SH-SY5Y (cell line): Measurements from ENCODE around the gene IER3.

ENCODE experiments used
- GATA2 ChIP-seq: IDR thresholded peaks from 2 replicates; pipeline ENCODE4 v1.6.1; 2011; ENCODE audit warnings: mild to moderate bottlenecking, low read depth, low read length
- GATA3 ChIP-seq: IDR thresholded peaks from 2 replicates; pipeline ENCODE4 v1.6.1; 2011; ENCODE audit warnings: low read depth, mild to moderate bottlenecking, low read length, moderate library complexity

The IER3 gene

GRCh38 chr6:30744054-30744805, at the start of gene IER3:
TSS of gene IER3 (minus strand) at chr6:30744547. CDS start at chr6:30744518, 29 bp downstream.
- no peak for TF ChIP-seq GATA2
- TF ChIP-seq GATA3: no peak

- TF ChIP-seq GATA2 (no peak), GATA3 (no peak)
Measured at GRCh38 chr6:30793521-30794194, 49.3 kb upstream of the IER3 start.

DNA sequence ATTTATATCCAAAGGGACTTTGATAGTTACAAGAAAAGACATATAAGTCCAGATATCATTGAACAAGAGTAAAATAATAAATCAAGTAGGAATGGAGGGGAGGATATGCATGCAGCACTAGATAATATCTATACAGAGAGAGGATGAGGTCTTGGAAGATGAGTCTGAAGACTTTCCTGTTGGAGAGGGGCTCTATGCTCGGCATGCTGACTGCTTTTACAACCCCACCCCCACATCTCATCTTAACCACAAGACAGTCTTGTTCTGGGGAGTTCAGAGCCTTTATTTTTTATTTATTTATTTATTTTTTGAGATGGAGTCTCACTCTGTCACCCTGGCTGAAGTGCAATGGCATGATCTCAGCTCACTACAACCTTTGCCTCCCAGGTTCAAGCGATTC, 48.4 kb upstream of the IER3 start:
- no peak for TF ChIP-seq GATA2
- TF ChIP-seq GATA3: no peak

DNA sequence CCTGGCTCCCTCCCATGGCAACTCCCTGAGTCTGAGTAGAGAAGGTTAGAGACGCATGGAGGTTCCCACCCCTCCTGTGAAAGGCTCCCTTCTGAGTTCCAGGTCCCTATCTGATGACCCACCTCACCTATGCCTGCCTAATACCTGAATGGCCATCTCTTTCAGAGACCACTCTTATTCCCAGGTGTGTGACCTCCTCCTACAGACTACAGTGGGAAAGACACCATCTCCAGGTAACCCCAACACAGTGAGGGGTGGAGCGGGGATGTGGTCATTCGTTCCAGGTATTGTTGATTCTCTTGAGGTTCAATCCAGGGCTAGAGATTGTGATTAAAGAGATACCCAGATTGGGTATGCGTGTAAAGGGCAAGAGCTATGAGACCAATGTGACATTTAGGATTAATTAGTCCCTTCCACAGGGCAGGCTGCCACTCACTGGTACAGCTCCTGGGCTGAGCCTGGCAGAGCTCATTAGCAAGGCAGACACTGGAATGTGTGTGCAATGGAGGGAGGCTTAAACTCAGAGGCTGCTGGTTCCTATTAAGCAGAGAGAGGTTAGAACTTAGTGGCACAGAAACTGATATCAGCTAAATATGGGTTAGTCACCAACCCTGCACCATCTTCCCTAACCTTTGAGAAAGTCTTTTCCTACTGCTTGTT, 46.5 kb upstream of the IER3 start:
- TF ChIP-seq GATA2 (no peak), GATA3 (no peak)

GRCh38 chr6:30789606-30790005, 45.3 kb upstream of the IER3 start:
- no peak for TF ChIP-seq GATA2
- TF ChIP-seq GATA3: no peak

DNA sequence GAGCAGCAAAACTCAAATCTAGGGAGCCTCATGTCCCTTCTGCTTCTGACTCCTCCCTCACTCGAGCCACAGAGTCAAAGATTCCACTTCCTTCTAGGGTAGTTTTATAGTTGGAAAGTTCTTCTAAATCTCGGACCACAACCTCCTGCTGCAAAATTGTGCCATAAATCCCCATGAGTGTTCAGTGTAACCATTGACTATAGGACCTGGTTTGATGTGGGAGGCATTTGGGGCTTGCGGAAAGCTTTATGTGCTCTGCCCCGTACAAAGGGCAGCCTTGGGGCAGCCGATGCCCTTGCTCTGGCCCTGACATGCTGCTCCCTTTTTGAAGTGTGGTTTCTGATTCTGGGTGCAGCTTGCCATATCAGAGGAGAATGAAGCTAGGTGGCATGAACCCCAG, 43.6 kb upstream of the IER3 start:
- TF ChIP-seq GATA3 (no peak), GATA2 (no peak)

DNA sequence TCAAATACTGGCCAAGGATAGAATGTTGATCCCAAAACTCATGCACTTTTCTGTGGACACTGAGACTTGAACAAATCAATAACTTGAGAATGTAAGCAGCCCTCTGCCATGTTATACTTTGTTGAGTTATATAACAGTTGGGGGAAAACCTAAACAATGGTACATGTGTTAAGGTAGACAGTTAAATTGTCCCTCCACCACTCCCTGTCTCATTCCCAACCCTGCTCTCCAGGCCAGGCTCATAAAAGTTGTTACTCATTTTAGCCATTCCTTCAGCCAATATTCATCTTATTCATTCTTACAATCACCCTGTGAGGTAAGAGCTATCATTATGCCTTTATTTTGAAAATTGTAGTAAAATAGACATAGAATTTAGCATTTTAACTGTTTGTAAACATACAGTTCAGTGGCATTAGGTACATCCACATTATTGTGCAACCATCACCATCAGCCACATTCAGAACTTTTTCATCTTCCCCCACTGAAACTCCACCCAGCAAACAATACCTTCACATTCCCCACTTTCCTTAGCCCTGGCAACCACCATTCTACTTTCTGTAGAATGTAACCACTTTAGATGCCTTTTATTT, 38.2 kb upstream of the IER3 start:
- TF ChIP-seq GATA3: no peak
- TF ChIP-seq GATA2: no peak

DNA sequence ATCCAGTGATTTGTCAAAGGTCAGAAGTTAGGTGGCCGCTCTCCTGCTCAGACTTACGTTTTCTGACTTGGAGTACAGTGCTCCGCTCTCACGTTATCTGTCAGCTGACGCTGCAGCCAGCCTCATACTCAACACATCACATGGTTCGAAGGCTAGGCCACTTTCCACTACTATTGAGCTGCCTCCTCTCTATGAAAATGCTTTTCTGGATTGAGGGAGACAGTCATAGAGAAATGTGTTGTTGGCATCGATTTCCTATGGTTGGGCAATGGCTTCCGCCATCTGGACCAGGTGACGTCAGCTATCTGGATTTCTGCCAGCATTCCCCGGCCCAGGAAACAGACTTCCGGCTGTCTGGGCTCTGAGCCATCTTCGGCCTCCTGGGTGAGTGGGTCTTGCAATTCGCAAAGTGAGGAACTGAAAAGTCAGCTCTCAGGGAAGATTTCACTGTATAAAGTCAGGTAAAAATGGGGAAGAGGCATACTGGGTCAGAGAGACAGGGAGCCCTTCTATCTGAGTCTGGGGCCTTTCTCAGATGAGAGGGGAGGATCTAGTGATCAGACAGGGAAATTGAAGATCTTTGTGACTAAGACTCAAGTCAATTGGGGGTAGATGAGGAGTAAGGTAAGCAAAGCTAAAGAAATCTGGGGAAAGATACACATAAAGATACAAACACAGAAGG, 37.5 kb upstream of the IER3 start:
- TF ChIP-seq GATA3 (no peak), GATA2 (no peak)

DNA sequence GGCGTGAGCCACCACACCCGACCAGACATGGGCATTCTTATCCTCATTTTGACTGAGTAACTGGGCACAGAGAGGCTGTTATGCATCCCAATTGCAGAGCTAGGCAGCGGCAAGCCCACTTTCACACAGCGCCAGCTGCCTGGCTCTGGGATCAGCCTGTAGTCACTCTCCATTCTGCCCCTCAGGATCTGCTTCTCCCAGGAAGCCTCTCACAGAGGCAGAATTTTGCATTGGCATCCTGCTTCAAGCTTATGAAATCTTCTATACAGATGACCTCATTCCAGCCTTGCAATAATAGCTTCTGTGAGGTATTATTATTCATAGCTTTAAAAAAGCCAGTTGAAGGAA, 37.0 kb upstream of the IER3 start:
- TF ChIP-seq GATA2: no peak
- no peak for TF ChIP-seq GATA3

- TF ChIP-seq GATA2 (no peak), GATA3 (no peak)
Measured at GRCh38 chr6:30780642-30780920, 36.2 kb upstream of the IER3 start.

DNA sequence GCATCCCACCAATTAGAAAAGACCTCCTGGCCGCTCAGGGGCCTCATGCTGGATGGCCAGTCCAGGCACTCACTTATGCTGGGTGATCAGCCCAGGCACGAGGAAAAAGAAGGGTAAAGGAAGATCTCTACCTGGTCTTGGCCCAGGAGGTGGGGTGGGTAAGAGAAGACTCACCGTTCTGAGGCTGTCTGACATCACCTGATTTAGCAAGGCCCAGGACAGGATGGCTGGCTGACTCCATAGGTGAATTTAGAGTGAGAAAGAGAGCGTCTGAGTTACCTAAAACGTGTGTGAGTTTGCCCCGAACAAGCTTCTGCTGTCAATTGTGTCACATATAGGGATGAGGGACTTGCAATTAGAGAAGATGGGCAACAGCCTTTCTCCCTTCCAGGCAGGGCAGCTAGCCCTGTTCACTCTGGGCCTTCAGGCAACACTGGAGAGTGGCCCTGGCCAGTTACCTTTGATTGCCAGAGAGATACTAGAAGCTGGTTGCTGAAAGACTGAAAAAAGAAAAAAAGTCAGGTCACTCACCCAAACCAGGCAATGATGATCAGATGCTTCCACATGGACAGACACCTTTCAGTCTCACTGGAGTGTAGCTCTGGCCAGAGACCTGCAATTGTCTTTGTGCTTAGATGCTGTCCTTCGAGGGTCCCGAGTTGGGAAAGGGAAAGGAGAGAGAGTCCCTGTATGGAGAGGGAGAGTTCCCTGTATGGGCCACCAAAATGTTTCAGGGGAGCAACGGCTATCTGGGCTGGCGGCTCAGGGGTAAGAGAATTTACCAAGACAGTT, 35.7 kb upstream of the IER3 start:
- TF ChIP-seq GATA2 (peak; percentile 39; the same call in 1 of the 2 replicates), GATA3 (no peak)

GRCh38 chr6:30778001-30778635, 33.8 kb upstream of the IER3 start:
- TF ChIP-seq GATA3: no peak
- TF ChIP-seq GATA2: no peak

GRCh38 chr6:30777155-30777485, 32.8 kb upstream of the IER3 start:
- TF ChIP-seq GATA2 (no peak), GATA3 (no peak)
